ENCODE results near the gene MAL.

MAL gene

GRCh38 chr2:95076705-95077529 lies 51.4 kb downstream of the MAL start:
- TF ChIP-seq CTCF (IDR thresholded peaks at IDR 0.05; ENCODE audit: low read depth, low read length) = peak; percentile 90
- peak; percentile 44 to 51 for DNase-seq (ENCODE audit: low read depth in 2 of 2)
- peak overlapping the region; percentile 41 to 49 for H3K4me3 ChIP-seq (replicated peaks in 1 of 2; ENCODE audit: low read depth in 2 of 2, low read length in 2 of 2)

GRCh38 chr2:95077530-95077825 lies 52.0 kb downstream of the MAL start:
- H3K4me3 ChIP-seq (replicated peaks in 1 of 2; ENCODE audit: low read depth in 2 of 2, low read length in 2 of 2) = no peak overlapping the region
- no peak for TF ChIP-seq CTCF (IDR thresholded peaks at IDR 0.05; ENCODE audit: low read depth, low read length)
- peak in 1 of 2 donors; percentile 5 for DNase-seq (ENCODE audit: low read depth in 2 of 2)

GRCh38 chr2:95077861-95078603 lies 52.5 kb downstream of the MAL start:
- DNase-seq (ENCODE audit: low read depth in 2 of 2) = no peak
- no peak for TF ChIP-seq CTCF (IDR thresholded peaks at IDR 0.05; ENCODE audit: low read depth, low read length)
- H3K4me3 ChIP-seq (replicated peaks in 1 of 2; ENCODE audit: low read depth in 2 of 2, low read length in 2 of 2) = no peak overlapping the region

GRCh38 chr2:95079199-95079683 lies 53.7 kb downstream of the MAL start:
- no peak for TF ChIP-seq CTCF (IDR thresholded peaks at IDR 0.05; ENCODE audit: low read depth, low read length)
- H3K4me3 ChIP-seq (replicated peaks in 1 of 2; ENCODE audit: low read depth in 2 of 2, low read length in 2 of 2) = no peak overlapping the region
- peak; percentile 12 to 22 for DNase-seq (ENCODE audit: low read depth in 2 of 2)

- no peak overlapping the region for H3K4me3 ChIP-seq (replicated peaks in 1 of 2; ENCODE audit: low read depth in 2 of 2, low read length in 2 of 2)
- no peak for TF ChIP-seq CTCF (IDR thresholded peaks at IDR 0.05; ENCODE audit: low read depth, low read length)
- peak in 1 of 2 donors; percentile 46 for DNase-seq (ENCODE audit: low read depth in 2 of 2)
Observed at GRCh38 chr2:95082477-95082876, 57.0 kb downstream of the MAL start.

- TF ChIP-seq CTCF (IDR thresholded peaks at IDR 0.05; ENCODE audit: low read depth, low read length) = no peak
- H3K4me3 ChIP-seq (replicated peaks in 1 of 2; ENCODE audit: low read depth in 2 of 2, low read length in 2 of 2) = no peak overlapping the region
- no peak for DNase-seq (ENCODE audit: low read depth in 2 of 2)
Observed at GRCh38 chr2:95086017-95086416, 60.5 kb downstream of the MAL start.
